ENCODE results near the gene TCTN2.

Gene TCTN2

GRCh38 chr12:123743002-123743401, 72.1 kb downstream of the TCTN2 start:
- no peaks in the 10 kb centered on the region for H3K27me3 ChIP-seq (ENCODE audit: insufficient read depth, poor library complexity, severe bottlenecking)
- peak; percentile 85 to 89 for DNase-seq (ENCODE audit: low read depth in 1 of 2, low spot score in 1 of 2)
- TF ChIP-seq CTCF (IDR thresholded peaks at IDR 0.05; ENCODE audit: insufficient read depth, low read length) (no peak), GABPA (IDR thresholded peaks at IDR 0.05; ENCODE audit: low read depth) (peak; percentile 57), REST (IDR thresholded peaks at IDR 0.05; ENCODE audit: insufficient replicate concordance, low read depth) (peak; percentile 45), POLR2AphosphoS5 (IDR thresholded peaks at IDR 0.05; ENCODE audit: low read depth) (peak; percentile 71), SPI1 (IDR thresholded peaks at IDR 0.05; ENCODE audit: borderline replicate concordance, low read depth) (peak; percentile 3; the same call in 1 of the 2 replicates)
- peak overlapping the region; percentile 84 for H3K27ac ChIP-seq (replicated peaks)
- no peak overlapping the region for H3K4me3 ChIP-seq (replicated peaks; ENCODE audit: insufficient read depth, low read length)

- TF ChIP-seq POLR2AphosphoS5 (IDR thresholded peaks at IDR 0.05; ENCODE audit: low read depth), result no peak
- TF ChIP-seq SPI1 (IDR thresholded peaks at IDR 0.05; ENCODE audit: borderline replicate concordance, low read depth), result no peak
- no peak for TF ChIP-seq REST (IDR thresholded peaks at IDR 0.05; ENCODE audit: insufficient replicate concordance, low read depth)
- no peak for TF ChIP-seq CTCF (IDR thresholded peaks at IDR 0.05; ENCODE audit: insufficient read depth, low read length)
- no peak for TF ChIP-seq GABPA (IDR thresholded peaks at IDR 0.05; ENCODE audit: low read depth)
- Histone ChIP-seq H3K27me3 (ENCODE audit: insufficient read depth, poor library complexity, severe bottlenecking) (no peaks in the 10 kb centered on the region), H3K27ac (replicated peaks) (no peak overlapping the region), H3K4me3 (replicated peaks; ENCODE audit: insufficient read depth, low read length) (no peak overlapping the region)
- peak in 1 of 2 experiments; percentile 50 for DNase-seq (ENCODE audit: low read depth in 1 of 2, low spot score in 1 of 2)
Measured at GRCh38 chr12:123744836-123745235, 73.9 kb downstream of the TCTN2 start.

- H3K27ac ChIP-seq (replicated peaks), result peak overlapping the region; percentile 12; the same call in 1 of the 2 replicates
- no peak for TF ChIP-seq SPI1 (IDR thresholded peaks at IDR 0.05; ENCODE audit: borderline replicate concordance, low read depth)
- no peak for TF ChIP-seq REST (IDR thresholded peaks at IDR 0.05; ENCODE audit: insufficient replicate concordance, low read depth)
- TF ChIP-seq GABPA (IDR thresholded peaks at IDR 0.05; ENCODE audit: low read depth), result no peak
- no peak for TF ChIP-seq POLR2AphosphoS5 (IDR thresholded peaks at IDR 0.05; ENCODE audit: low read depth)
- TF ChIP-seq CTCF (IDR thresholded peaks at IDR 0.05; ENCODE audit: insufficient read depth, low read length), result no peak
- no peak overlapping the region for H3K4me3 ChIP-seq (replicated peaks; ENCODE audit: insufficient read depth, low read length)
- no peaks in the 10 kb centered on the region for H3K27me3 ChIP-seq (ENCODE audit: insufficient read depth, poor library complexity, severe bottlenecking)
- no peak for DNase-seq (ENCODE audit: low read depth in 1 of 2, low spot score in 1 of 2)
Measured at GRCh38 chr12:123747309-123747708, 76.4 kb downstream of the TCTN2 start.

Data from HL-60 (cell line).